GM23338 (cell line): ENCODE data around the gene KRT1. TPM values are rescaled to one million over a fixed set of nuclear protein-coding genes. Genes with fewer than 3 reads are reported as not detected.

Experiments used
- ATAC-seq: fragments of 200-7000 bp; cut with Tn5 transposase; 3 replicates; pipeline ENCODE4 v1.9.1; 2020
- DNase-seq: peaks from one replicate; pipeline ENCODE4 v3.0.0-alpha.2; 2015; ENCODE audit warnings: low spot score
- H2AFZ ChIP-seq: fragments of 200-600 bp; sonication (generic); 2 replicates; pipeline ENCODE4 v1.8.0; 2016; ENCODE audit warnings: antibody characterized with exemption, mild to moderate bottlenecking, moderate library complexity
- H3F3A ChIP-seq: fragments of 200-600 bp; sonication (generic); replicated peaks from 2 replicates; pipeline ENCODE4 v1.8.0; 2017; ENCODE audit warnings: antibody characterized with exemption, mixed run types, low read depth
- H3K27ac ChIP-seq: fragments of 200-600 bp; sonication (generic); 2 replicates; pipeline ENCODE4 v1.6.1; 2016; ENCODE audit warnings: low read depth
- H3K27me3 ChIP-seq: fragments of 200-600 bp; sonication (generic); 2 replicates; pipeline ENCODE4 v1.8.0; 2016; ENCODE audit warnings: mild to moderate bottlenecking, mixed run types, moderate library complexity; ENCODE audit not compliant: insufficient read depth
- H3K36me3 ChIP-seq: fragments of 200-600 bp; sonication (generic); 2 replicates; pipeline ENCODE4 v1.8.0; 2016; ENCODE audit warnings: mild to moderate bottlenecking; ENCODE audit not compliant: insufficient read depth
- H3K4me1 ChIP-seq: fragments of 200-600 bp; sonication (generic); 2 replicates; pipeline ENCODE4 v1.8.0; 2016; ENCODE audit warnings: mild to moderate bottlenecking, moderate library complexity; ENCODE audit not compliant: insufficient read depth
- H3K4me2 ChIP-seq: fragments of 200-600 bp; sonication (generic); 2 replicates; pipeline ENCODE4 v1.7.1; 2017; ENCODE audit warnings: mixed run types
- H3K4me3 ChIP-seq: fragments of 200-600 bp; sonication (generic); 2 replicates; pipeline ENCODE4 v1.6.1; 2016; ENCODE audit warnings: mixed run types
- H3K79me2 ChIP-seq: fragments of 200-600 bp; sonication (generic); replicated peaks from 2 replicates; pipeline ENCODE4 v1.8.0; 2017; ENCODE audit warnings: mild to moderate bottlenecking; ENCODE audit not compliant: insufficient read depth
- H3K9me2 ChIP-seq: fragments of 200-600 bp; sonication (generic); 2 replicates; pipeline ENCODE4 v1.8.0; 2017; ENCODE audit not compliant: insufficient read depth
- H4K20me1 ChIP-seq: fragments of 200-600 bp; sonication (generic); replicated peaks from 2 replicates; pipeline ENCODE4 v1.8.0; 2017; ENCODE audit warnings: mild to moderate bottlenecking; ENCODE audit not compliant: insufficient read depth
- H3K27ac Mint-ChIP-seq: 2 replicates; pipeline ENCODE4 v1.8.0; 2020; ENCODE audit warnings: inconsistent platforms, mild to moderate bottlenecking, moderate library complexity, mixed read lengths
- H3K27me3 Mint-ChIP-seq: 3 replicates; pipeline ENCODE4 v1.8.0; 2022; ENCODE audit warnings: low read depth, mild to moderate bottlenecking, moderate library complexity, mixed read lengths, inconsistent platforms; ENCODE audit not compliant: insufficient read depth, poor library complexity
- H3K36me3 Mint-ChIP-seq: 3 replicates; pipeline ENCODE4 v1.8.0; 2021; ENCODE audit warnings: low read depth, mild to moderate bottlenecking, inconsistent platforms, moderate library complexity, mixed read lengths
- H3K4me1 Mint-ChIP-seq: 3 replicates; pipeline ENCODE4 v1.8.0; 2020; ENCODE audit warnings: mild to moderate bottlenecking, inconsistent platforms, mixed read lengths
- H3K4me3 Mint-ChIP-seq: 3 replicates; pipeline ENCODE4 v1.8.0; 2021; ENCODE audit warnings: moderate library complexity, mild to moderate bottlenecking, inconsistent platforms, mixed read lengths
- H3K9me3 Mint-ChIP-seq: 3 replicates; pipeline ENCODE4 v1.8.0; 2020; ENCODE audit warnings: moderate library complexity, mild to moderate bottlenecking, inconsistent platforms, mixed read lengths
- CREB1 ChIP-seq: fragments of 250-450 bp; sonication (Bioruptor Pico); IDR thresholded peaks from 2 replicates; pipeline ENCODE4 v1.5.0; 2020; ENCODE audit warnings: low read depth, mild to moderate bottlenecking, moderate library complexity
- ETS1 ChIP-seq: IDR thresholded peaks from 2 replicates; pipeline ENCODE4 v1.6.1; 2016; ENCODE audit warnings: antibody characterized with exemption
- EZH2 ChIP-seq: fragments of 200-600 bp; sonication (generic); IDR thresholded peaks from one replicate; pipeline ENCODE4 v1.8.0; 2017; ENCODE audit warnings: antibody characterized with exemption, mild to moderate bottlenecking, low read depth; ENCODE audit not compliant: unreplicated experiment
- JUNB ChIP-seq: IDR thresholded peaks from one replicate; pipeline ENCODE4 v1.6.1; 2016; ENCODE audit warnings: antibody characterized with exemption; ENCODE audit not compliant: unreplicated experiment
- NANOG ChIP-seq: IDR thresholded peaks from 2 replicates; pipeline ENCODE4 v1.6.1; 2016; ENCODE audit warnings: antibody characterized with exemption, borderline replicate concordance
- POLR2AphosphoS5 ChIP-seq: IDR thresholded peaks from 2 replicates; pipeline ENCODE4 v1.6.1; 2016; ENCODE audit warnings: antibody characterized with exemption, low read depth
- REST ChIP-seq: IDR thresholded peaks from one replicate; pipeline ENCODE4 v1.6.1; 2018; ENCODE audit warnings: antibody characterized with exemption; ENCODE audit not compliant: unreplicated experiment
- STAT1 ChIP-seq: IDR thresholded peaks from one replicate; pipeline ENCODE4 v1.6.1; 2016; ENCODE audit warnings: antibody characterized with exemption; ENCODE audit not compliant: unreplicated experiment
- ZNF114 ChIP-seq: fragments of 250-450 bp; sonication (Bioruptor Pico); IDR thresholded peaks from 2 replicates; pipeline ENCODE4 v1.5.0; 2020; ENCODE audit warnings: mild to moderate bottlenecking, moderate library complexity
- ZNF331 ChIP-seq: fragments of 250-450 bp; sonication (Bioruptor Pico); IDR thresholded peaks from 2 replicates; pipeline ENCODE4 v1.5.0; 2020; ENCODE audit warnings: low read depth, mild to moderate bottlenecking, moderate library complexity
- polyA plus RNA-seq: library from polyadenylated mRNA; unstranded; fragments of >200 nt; fragmentation: Nextera tagmentation; extraction: Ambion mirVana; gene quantifications from 2 replicates; pipeline ENCODE4 v1.2.1, GENCODE V29; 2016
- total RNA-seq: library from RNA; depleted of rRNA; stranded (reverse); fragments of >200 nt; shearing (Covaris generic); gene quantifications from 2 replicates; pipeline ENCODE4 v1.2.3, GENCODE V29; 2014
- TF ChIP-seq, protein P1 (sequence below), 2 experiments: fragments of 200-600 bp in 1 of 2; sonication (generic) in 1 of 2; conservative IDR thresholded peaks; 2 replicates each; pipeline versions ENCODE4 v1.5.1 to v1.6.1; 2016 to 2017; ENCODE audit warnings: antibody characterized with exemption in 2 of 2, low read depth in 2 of 2, mild to moderate bottlenecking in 2 of 2, moderate library complexity in 1 of 2

KRT1 gene
- total and polyA plus RNA-seq, 2 experiments from 2014 or later = not detected

- TF ChIP-seq ETS1 = no peak
- no peak for TF ChIP-seq NANOG
- TF ChIP-seq POLR2AphosphoS5 = no peak
- H3K9me3 Mint-ChIP-seq = no peaks in the 10 kb centered on the region
- no peak for ATAC-seq
- H3K79me2 ChIP-seq = no peaks in the 10 kb centered on the region
- H4K20me1 ChIP-seq = no peaks in the 10 kb centered on the region
- H3K27me3 Mint-ChIP-seq = no peaks in the 10 kb centered on the region
- H3K4me2 ChIP-seq = no peak overlapping the region
- no peaks in the 10 kb centered on the region for H3K9me2 ChIP-seq
- H3F3A ChIP-seq = no peaks in the 10 kb centered on the region
- H3K27ac Mint-ChIP-seq = no peak overlapping the region
- H2AFZ ChIP-seq = no peak overlapping the region
- H3K4me3 Mint-ChIP-seq = no peak overlapping the region
- H3K27me3 ChIP-seq = no peaks in the 10 kb centered on the region
- no peak overlapping the region for H3K27ac ChIP-seq
- no peak for DNase-seq
- H3K4me3 ChIP-seq = no peak overlapping the region
- H3K4me1 Mint-ChIP-seq = no peaks in the 10 kb centered on the region
- H3K4me1 ChIP-seq = no peaks in the 10 kb centered on the region
- no peaks in the 10 kb centered on the region for H3K36me3 ChIP-seq
- H3K36me3 Mint-ChIP-seq = no peaks in the 10 kb centered on the region
Observed at GRCh38 chr12:52645120-52645761, 35.0 kb downstream of the KRT1 start.

- H3K36me3 Mint-ChIP-seq = no peaks in the 10 kb centered on the region
- Histone ChIP-seq H2AFZ (no peak overlapping the region), H3K9me2 (no peaks in the 10 kb centered on the region), H3K4me2 (no peak overlapping the region), H4K20me1 (no peaks in the 10 kb centered on the region), H3K27ac (no peak overlapping the region), H3K4me1 (no peaks in the 10 kb centered on the region), H3K27me3 (no peaks in the 10 kb centered on the region), H3F3A (no peaks in the 10 kb centered on the region), H3K36me3 (no peaks in the 10 kb centered on the region), H3K79me2 (no peaks in the 10 kb centered on the region), H3K4me3 (no peak overlapping the region)
- H3K4me3 Mint-ChIP-seq = no peak overlapping the region
- TF ChIP-seq ZNF114 (CRISPR knock-in tag) (no peak), CREB1 (CRISPR knock-in tag) (no peak), JUNB (no peak), NANOG (no peak), EZH2 (no peak), ZNF331 (CRISPR knock-in tag) (no peak), STAT1 (no peak), REST (no peak)
- TF ChIP-seq, protein P1, sequence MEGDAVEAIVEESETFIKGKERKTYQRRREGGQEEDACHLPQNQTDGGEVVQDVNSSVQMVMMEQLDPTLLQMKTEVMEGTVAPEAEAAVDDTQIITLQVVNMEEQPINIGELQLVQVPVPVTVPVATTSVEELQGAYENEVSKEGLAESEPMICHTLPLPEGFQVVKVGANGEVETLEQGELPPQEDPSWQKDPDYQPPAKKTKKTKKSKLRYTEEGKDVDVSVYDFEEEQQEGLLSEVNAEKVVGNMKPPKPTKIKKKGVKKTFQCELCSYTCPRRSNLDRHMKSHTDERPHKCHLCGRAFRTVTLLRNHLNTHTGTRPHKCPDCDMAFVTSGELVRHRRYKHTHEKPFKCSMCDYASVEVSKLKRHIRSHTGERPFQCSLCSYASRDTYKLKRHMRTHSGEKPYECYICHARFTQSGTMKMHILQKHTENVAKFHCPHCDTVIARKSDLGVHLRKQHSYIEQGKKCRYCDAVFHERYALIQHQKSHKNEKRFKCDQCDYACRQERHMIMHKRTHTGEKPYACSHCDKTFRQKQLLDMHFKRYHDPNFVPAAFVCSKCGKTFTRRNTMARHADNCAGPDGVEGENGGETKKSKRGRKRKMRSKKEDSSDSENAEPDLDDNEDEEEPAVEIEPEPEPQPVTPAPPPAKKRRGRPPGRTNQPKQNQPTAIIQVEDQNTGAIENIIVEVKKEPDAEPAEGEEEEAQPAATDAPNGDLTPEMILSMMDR (conservative IDR thresholded peaks at IDR 0.05; ENCODE audit: low read depth in 2 of 2) = no peak
- no peaks in the 10 kb centered on the region for H3K27me3 Mint-ChIP-seq
- H3K4me1 Mint-ChIP-seq = no peaks in the 10 kb centered on the region
- DNase-seq = no peak
- no peaks in the 10 kb centered on the region for H3K9me3 Mint-ChIP-seq
- ATAC-seq = no peak
- H3K27ac Mint-ChIP-seq = no peak overlapping the region
Observed at GRCh38 chr12:52644078-52644415, 36.2 kb downstream of the KRT1 start.
